HG02981 (cell line): ENCODE data around the gene AGPAT4.

Experiments
- ATAC-seq: cut with Tn5 transposase; IDR thresholded peaks from one replicate; pipeline ENCODE4 v1.9.1; 2021; ENCODE audit warnings: mild to moderate bottlenecking, moderate library complexity; ENCODE audit not compliant: unreplicated experiment

AGPAT4 gene

GRCh38 chr6:161284653-161285052 is 10.8 kb upstream of the AGPAT4 start:
- no peak for ATAC-seq

DNA sequence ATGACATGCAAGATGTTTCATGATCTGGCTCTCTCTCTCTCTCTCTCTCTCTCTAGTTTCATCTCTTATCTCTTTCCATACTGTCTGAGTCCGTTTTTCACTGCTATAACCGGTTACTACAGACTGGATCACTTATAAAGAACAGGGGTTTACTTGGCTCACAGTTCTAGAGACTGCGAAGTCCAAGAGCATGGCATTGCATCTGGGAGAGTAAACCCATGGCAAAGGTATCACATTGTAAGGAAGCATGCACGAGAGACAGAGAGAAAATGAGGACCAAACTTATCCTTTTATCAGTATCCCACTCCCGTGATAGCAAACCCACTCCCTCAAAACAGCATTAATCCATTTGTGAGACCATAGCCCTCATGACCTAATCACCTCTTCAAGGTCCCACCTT is 7.2 kb upstream of the AGPAT4 start:
- ATAC-seq: no peak

DNA sequence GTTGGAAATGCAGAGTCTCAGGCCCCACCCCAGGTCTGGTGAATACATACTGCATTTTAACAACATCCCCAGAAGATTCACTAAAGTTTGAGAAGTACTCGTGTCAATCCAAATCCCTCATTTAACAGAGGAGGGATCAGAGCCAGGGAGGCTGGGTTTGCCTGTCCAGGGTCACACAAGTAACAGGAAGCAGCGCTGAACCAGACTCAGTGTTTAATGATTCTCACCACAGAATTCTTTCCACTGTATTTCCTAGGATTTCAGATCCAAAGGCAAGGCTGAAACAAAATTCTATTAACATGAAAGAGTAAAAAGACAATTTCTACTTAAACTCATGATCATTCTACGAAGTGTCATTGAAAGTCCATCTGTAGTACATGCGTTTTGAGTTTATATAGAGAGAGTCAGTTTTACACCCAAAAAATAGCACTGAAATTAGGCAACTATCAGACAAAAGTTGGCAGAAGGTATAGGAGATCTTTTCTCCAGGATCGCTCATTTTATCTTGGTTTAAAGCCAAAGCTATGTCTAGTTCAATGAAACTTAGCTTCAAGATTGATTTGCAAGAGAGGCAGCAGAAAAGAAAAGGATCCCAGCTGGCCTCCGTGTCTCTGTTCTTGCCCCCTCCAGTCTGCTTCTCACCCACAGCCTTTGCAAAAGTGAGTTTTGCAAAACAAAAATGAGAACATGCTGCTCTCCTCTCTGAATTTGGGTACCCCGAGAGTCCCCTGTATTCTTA is 6.0 kb upstream of the AGPAT4 start:
- no peak for ATAC-seq

GRCh38 chr6:161276605-161277155 is 2.8 kb upstream of the AGPAT4 start:
- ATAC-seq: no peak

- ATAC-seq: no peak
Observed at GRCh38 chr6:161274898-161275297, 1.0 kb upstream of the AGPAT4 start.

- ATAC-seq: no peak
Observed at GRCh38 chr6:161274488-161274858, 612 bp upstream of the AGPAT4 start.

DNA sequence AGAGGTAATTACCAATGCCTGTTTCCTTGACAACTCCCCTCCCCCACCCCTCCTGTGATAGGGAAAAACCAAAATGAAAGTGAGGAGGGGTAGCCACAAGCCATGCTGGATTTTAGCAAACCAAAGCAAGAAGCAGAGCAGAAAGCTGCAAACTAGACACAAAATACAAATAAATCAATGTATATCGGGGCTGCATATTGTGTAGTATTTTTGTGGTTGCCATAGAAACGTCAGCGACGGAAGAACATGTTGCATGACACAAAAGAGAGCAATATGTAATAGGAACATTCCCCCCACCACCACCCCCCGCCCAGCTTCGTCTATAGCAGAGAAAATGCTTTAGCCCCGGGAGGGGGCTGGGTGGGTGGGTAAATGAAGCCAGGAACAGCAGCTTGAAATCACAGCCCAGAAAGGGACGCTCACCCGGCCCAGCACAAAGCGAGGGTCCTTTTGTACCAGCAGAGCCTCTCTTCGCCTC is 548 bp downstream of the AGPAT4 start:
- ATAC-seq: peak; percentile 29

GRCh38 chr6:161272635-161273273 is 1.1 kb downstream of the AGPAT4 start:
- ATAC-seq: no peak

- ATAC-seq: no peak
Observed at GRCh38 chr6:161271343-161272030, 2.4 kb downstream of the AGPAT4 start.

- ATAC-seq: no peak
Observed at GRCh38 chr6:161270116-161270515, 3.7 kb downstream of the AGPAT4 start.

- no peak for ATAC-seq
Observed at GRCh38 chr6:161269310-161269709, 4.6 kb downstream of the AGPAT4 start.

GRCh38 chr6:161268531-161269210 is 5.2 kb downstream of the AGPAT4 start:
- no peak for ATAC-seq

DNA sequence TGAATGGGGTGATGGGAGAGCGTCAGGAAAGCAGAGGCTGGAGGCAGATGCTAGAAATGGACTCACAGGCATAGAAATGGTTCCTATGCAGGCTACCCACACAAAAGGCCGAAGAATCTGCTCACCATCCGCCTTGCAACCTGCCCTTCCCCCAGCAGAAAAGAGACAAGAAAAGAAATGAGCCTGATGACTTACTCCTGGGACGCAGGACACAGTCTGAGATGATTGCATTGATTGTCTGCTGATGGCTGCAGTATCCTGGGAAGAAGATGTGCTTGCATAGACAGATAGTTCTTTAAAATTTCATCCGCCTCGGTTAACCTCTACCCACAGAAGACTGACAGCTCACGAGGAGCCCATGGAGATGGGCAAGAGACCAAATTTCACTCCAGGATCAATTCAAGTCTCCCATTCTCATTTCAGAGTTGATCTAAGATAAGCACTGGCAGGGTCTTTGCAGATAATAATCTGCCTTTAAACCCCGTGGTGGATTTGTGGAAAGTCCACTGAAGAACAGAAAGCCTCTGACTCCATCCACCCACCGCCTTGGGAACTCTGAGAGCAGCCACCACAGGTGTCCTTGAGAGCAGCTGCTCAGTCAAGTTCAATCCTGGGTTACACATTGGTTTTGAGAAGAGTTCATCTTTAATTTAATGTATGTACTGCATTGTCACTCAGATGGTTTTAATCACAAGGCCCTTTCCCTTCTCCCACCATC is 7.2 kb downstream of the AGPAT4 start:
- ATAC-seq: no peak

DNA sequence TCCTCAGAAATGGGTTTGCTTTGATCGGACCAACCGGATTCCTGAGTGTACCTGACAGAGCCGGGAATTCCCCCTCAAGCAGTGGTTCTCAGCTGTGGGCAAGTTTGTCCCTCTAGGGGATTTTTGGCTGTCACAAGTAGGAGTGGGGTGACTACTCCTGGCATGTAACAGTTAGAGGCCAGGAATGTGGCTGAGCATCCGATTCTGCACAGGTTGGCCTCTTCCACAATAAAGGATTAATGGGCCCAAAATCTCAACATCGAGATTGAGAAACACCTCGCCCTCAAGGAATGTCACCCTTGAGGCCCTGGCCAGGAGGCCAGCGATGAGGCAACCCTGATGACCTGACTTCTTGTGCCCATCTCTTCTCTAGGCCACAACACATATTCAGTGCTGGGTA is 7.9 kb downstream of the AGPAT4 start:
- peak; percentile 42 for ATAC-seq

- no peak for ATAC-seq
Observed at GRCh38 chr6:161265554-161265953, 8.3 kb downstream of the AGPAT4 start.

DNA sequence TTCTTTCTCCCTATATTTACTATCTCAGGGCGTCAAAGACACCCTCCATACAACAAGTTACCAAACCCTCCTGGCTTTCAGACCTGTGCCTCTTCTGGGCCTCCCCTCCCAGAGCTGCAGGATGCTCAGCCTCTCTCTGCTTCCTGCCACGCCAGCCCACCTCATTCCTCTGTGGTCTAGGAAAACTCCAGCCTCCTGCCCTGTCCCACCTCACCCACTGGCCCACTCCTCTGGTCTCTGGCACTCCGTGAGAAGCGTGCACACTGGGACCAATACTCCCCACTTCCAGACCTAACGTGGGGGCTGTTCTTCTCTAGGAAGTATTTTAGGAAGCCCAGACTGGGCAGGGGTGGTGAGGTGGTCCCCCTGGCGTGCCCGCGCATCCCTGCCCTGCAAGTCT is 9.7 kb downstream of the AGPAT4 start:
- ATAC-seq: no peak

- no peak for ATAC-seq
Observed at GRCh38 chr6:161261816-161262215, 12.0 kb downstream of the AGPAT4 start.

GRCh38 chr6:161261325-161261724 is 12.5 kb downstream of the AGPAT4 start:
- no peak for ATAC-seq

DNA sequence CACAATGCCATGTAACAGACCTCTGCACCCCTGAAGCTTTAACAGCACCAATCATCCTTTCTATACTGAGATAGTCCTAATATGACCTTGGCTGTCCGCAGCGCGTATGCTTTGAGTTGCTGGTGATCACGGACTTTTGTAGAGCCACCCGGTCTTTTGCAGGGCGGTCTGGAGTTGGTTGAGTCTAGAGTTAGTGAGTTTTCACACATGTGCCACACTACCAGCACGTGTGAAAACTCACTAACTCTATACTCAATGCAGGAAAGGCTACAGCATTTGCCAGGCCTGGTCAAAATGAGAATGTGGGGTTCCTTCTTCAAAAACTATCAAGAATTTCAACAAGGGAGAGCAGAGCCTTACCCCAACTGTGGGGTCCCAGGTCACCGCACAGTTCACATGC is 14.6 kb downstream of the AGPAT4 start:
- no peak for ATAC-seq

DNA sequence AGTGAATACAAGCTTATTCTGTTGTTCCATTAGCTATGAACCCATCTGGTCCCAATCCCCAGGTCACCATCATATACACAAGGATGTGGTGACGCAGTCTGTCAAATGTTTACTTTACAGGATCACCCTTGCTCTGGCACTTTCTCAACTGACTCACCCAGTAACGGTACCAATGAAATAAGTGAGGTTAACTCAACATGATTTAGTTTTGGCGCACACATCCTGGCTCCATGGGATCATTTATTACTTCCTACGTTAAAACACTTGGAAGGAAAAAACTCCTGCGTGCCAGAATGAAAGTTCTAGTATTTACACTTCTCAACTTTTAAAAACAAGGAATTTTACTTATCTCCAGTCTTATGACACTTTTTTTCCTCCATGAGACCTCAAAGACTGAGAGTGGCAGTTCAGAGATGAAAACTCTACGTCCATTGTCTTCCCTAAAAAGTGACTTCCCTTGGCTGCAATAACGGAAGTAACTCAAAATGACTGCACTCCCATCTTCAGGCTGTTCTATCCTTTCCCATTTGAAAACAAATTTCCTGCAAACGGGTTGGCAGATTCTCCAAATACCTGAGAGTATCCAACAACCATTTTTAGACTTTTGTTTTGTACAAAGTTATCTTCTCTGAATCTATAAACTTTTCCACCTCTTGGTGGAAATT is 15.9 kb downstream of the AGPAT4 start:
- ATAC-seq: no peak
